ENCODE measurements around the gene PLPPR3. TPM values are rescaled to one million over a fixed set of nuclear protein-coding genes. Genes with fewer than 3 reads are reported as not detected.
A peak's percentile ranks its signal among the peaks of the same experiment; 100 is the strongest.

PLPPR3 gene
- total RNA-seq, 1 experiment from 2014 or later: 57.9 TPM

- Histone ChIP-seq H2BK120ac (ENCODE audit: low read depth, low read length, poor library complexity, severe bottlenecking) (no peak overlapping the region), H2BK12ac (ENCODE audit: insufficient read length, low read depth, low read length) (no peak overlapping the region), H3K4me2 (ENCODE audit: insufficient read depth, insufficient read length, low read length) (no peak overlapping the region), H2BK15ac (ENCODE audit: low read depth, low read length) (no peak overlapping the region), H4K5ac (ENCODE audit: insufficient read length, low read depth, low read length) (no peak overlapping the region), H3K23me2 (ENCODE audit: insufficient read length, low read depth, low read length, poor library complexity, severe bottlenecking) (no peaks in the 10 kb centered on the region), H2BK20ac (ENCODE audit: low read depth, low read length, poor library complexity, severe bottlenecking) (no peak overlapping the region), H4K91ac (ENCODE audit: insufficient read length, low read depth, low read length) (no peak overlapping the region), H3K9me3 (ENCODE audit: control insufficient read depth, low read depth, low read length) (no peaks in the 10 kb centered on the region), H3K18ac (ENCODE audit: insufficient read length, low read depth, low read length) (no peak overlapping the region), H2AFZ (ENCODE audit: low read length) (no peak overlapping the region), H3K4me1 (ENCODE audit: insufficient read depth, low read length) (no peaks in the 10 kb centered on the region; the same call in 1 of the 2 replicates), H4K20me1 (ENCODE audit: control insufficient read depth, insufficient read depth, insufficient read length) (no peaks in the 10 kb centered on the region), H3K27me3 (ENCODE audit: insufficient read depth, low read length) (no peaks in the 10 kb centered on the region), H3K9ac (ENCODE audit: extremely low read depth, insufficient read length, low read length) (no peak overlapping the region), H3K79me1 (ENCODE audit: insufficient read depth, low read depth, low read length, poor library complexity, severe bottlenecking) (no peaks in the 10 kb centered on the region), H3T11ph (ENCODE audit: low read length) (no peak overlapping the region), H3K79me2 (ENCODE audit: insufficient read depth, low read length) (no peaks in the 10 kb centered on the region), H2BK5ac (ENCODE audit: insufficient read length, low read length) (no peak overlapping the region), H3K23ac (ENCODE audit: insufficient read length, low read depth, low read length) (no peak overlapping the region), H3K14ac (ENCODE audit: insufficient read depth, low read length) (no peak overlapping the region), H3K56ac (ENCODE audit: insufficient read length, low read depth, low read length) (no peak overlapping the region), H3K27ac (ENCODE audit: insufficient read length, low read depth, low read length) (no peak overlapping the region), H3K4ac (ENCODE audit: low read depth, low read length) (no peak overlapping the region), H4K8ac (replicated peaks; ENCODE audit: insufficient read length, low read depth, low read length) (no peak overlapping the region), H2AK5ac (ENCODE audit: insufficient read length, low read length) (no peak overlapping the region)
- no CpG with 5 or more reads among the region's 12 CpGs for WGBS (ENCODE audit: extremely low coverage, insufficient read length, low lambda C conversion rate)
- H3K36me3 Mint-ChIP-seq (ENCODE audit: insufficient read depth in 1 of 3, low read depth in 3 of 3): peaks cover 0 to 7% (median 6%) of the 10 kb centered on the region in 3 experiments; a peak in 4 of 7 replicates
- H3K4me1 Mint-ChIP-seq: peaks cover 7 to 11% of the 10 kb centered on the region in 2 experiments
- no peaks in the 10 kb centered on the region for H3K9me3 Mint-ChIP-seq
- peak; percentile 43 for DNase-seq
- peak overlapping the region in 2 of 3 experiments; percentile 20 to 89; a peak in 3 of 7 replicates for H3K27ac Mint-ChIP-seq
- H3K4me3 Mint-ChIP-seq: peak overlapping the region; percentile 50 to 74; a peak in 2 of 5 replicates
- TF ChIP-seq CTCF (conservative IDR thresholded peaks at IDR 0.05): no peak
- H3K27me3 Mint-ChIP-seq (ENCODE audit: low read depth): peaks cover 5% of the 10 kb centered on the region
These were observed 1.9 kb upstream of the PLPPR3 start for GRCh38 chr19:823565-824121.

All from H9 (cell line).